ENCODE data around the gene STXBP5. TPM values are rescaled to one million over a fixed set of nuclear protein-coding genes. Genes with fewer than 3 reads are reported as not detected.

The STXBP5 gene
- total RNA-seq, 1 experiment from 2014 or later: 11.6 TPM

- Histone ChIP-seq H4K8ac (replicated peaks; ENCODE audit: insufficient read length, low read depth, low read length) (no peak overlapping the region), H4K20me1 (ENCODE audit: control insufficient read depth, insufficient read depth, insufficient read length) (no peaks in the 10 kb centered on the region), H3K18ac (ENCODE audit: insufficient read length, low read depth, low read length) (no peak overlapping the region), H3K9ac (ENCODE audit: extremely low read depth, insufficient read length, low read length) (no peak overlapping the region), H3K14ac (ENCODE audit: insufficient read depth, low read length) (no peak overlapping the region), H4K91ac (ENCODE audit: insufficient read length, low read depth, low read length) (no peak overlapping the region), H3K4ac (ENCODE audit: low read depth, low read length) (no peak overlapping the region), H2BK120ac (ENCODE audit: low read depth, low read length, poor library complexity, severe bottlenecking) (no peak overlapping the region), H3K27ac (ENCODE audit: insufficient read length, low read depth, low read length) (no peak overlapping the region), H3K9me3 (ENCODE audit: control insufficient read depth, low read depth, low read length) (no peaks in the 10 kb centered on the region), H2BK12ac (ENCODE audit: insufficient read length, low read depth, low read length) (no peak overlapping the region), H3T11ph (ENCODE audit: low read length) (no peak overlapping the region), H3K27me3 (ENCODE audit: insufficient read depth, low read length) (no peaks in the 10 kb centered on the region), H2AK5ac (ENCODE audit: insufficient read length, low read length) (no peak overlapping the region), H3K79me2 (ENCODE audit: insufficient read depth, low read length) (no peaks in the 10 kb centered on the region), H3K56ac (ENCODE audit: insufficient read length, low read depth, low read length) (no peak overlapping the region), H2BK15ac (ENCODE audit: low read depth, low read length) (no peak overlapping the region), H2AFZ (ENCODE audit: low read length) (no peak overlapping the region), H3K79me1 (ENCODE audit: insufficient read depth, low read depth, low read length, poor library complexity, severe bottlenecking) (no peaks in the 10 kb centered on the region), H2BK5ac (ENCODE audit: insufficient read length, low read length) (no peak overlapping the region), H3K4me2 (ENCODE audit: insufficient read depth, insufficient read length, low read length) (no peak overlapping the region), H3K23ac (ENCODE audit: insufficient read length, low read depth, low read length) (no peak overlapping the region), H3K4me1 (ENCODE audit: insufficient read depth, low read length) (no peaks in the 10 kb centered on the region), H4K5ac (ENCODE audit: insufficient read length, low read depth, low read length) (no peak overlapping the region), H3K23me2 (ENCODE audit: insufficient read length, low read depth, low read length, poor library complexity, severe bottlenecking) (no peaks in the 10 kb centered on the region), H2BK20ac (ENCODE audit: low read depth, low read length, poor library complexity, severe bottlenecking) (no peak overlapping the region)
- no peak overlapping the region for H3K4me3 Mint-ChIP-seq
- no peaks in the 10 kb centered on the region for H3K4me1 Mint-ChIP-seq
- no peaks in the 10 kb centered on the region; a peak in 1 of 5 replicates for H3K9me3 Mint-ChIP-seq
- peaks cover 0 to 16% (median 4%) of the 10 kb centered on the region in 3 experiments; a peak in 2 of 7 replicates for H3K36me3 Mint-ChIP-seq (ENCODE audit: insufficient read depth in 1 of 3, low read depth in 3 of 3)
- DNase-seq: no peak
- no peak for TF ChIP-seq CTCF (conservative IDR thresholded peaks at IDR 0.05)
- WGBS (ENCODE audit: extremely low coverage, insufficient read length, low lambda C conversion rate): no CpG with 5 or more reads among the region's 5 CpGs
- no peaks in the 10 kb centered on the region for H3K27me3 Mint-ChIP-seq (ENCODE audit: low read depth)
- H3K27ac Mint-ChIP-seq: no peak overlapping the region; a peak in 1 of 7 replicates
Measured at GRCh38 chr6:147361311-147361981, 157.2 kb downstream of the STXBP5 start.

Measured in H9 (cell line).